Mesenchymal stem cell (in vitro differentiated cells and primary cell): Measurements from ENCODE around the gene SERINC3.
A peak's percentile ranks its signal among the peaks of the same experiment; 100 is the strongest.

Experiments
- DNase-seq: peaks from one replicate; pipeline ENCODE4 v3.0.0-alpha.2; 2013
- H2AFZ ChIP-seq: one replicate; pipeline ENCODE4 v1.6.1; 2013; ENCODE audit warnings: low read depth, mild to moderate bottlenecking, control low read depth, inconsistent platforms, low read length, moderate library complexity
- H2AK5ac ChIP-seq: 2 replicates; pipeline ENCODE4 v1.6.1; 2013; ENCODE audit warnings: low read length, moderate library complexity, mild to moderate bottlenecking, inconsistent platforms; ENCODE audit not compliant: severe bottlenecking
- H2BK120ac ChIP-seq: one replicate; pipeline ENCODE4 v1.6.1; 2013; ENCODE audit warnings: low read depth, mild to moderate bottlenecking, inconsistent platforms, low read length, moderate library complexity
- H2BK12ac ChIP-seq, 2 experiments: one replicate each; pipeline ENCODE4 v1.6.1; 2013; ENCODE audit warnings: inconsistent platforms in 2 of 2, low read length in 2 of 2, mild to moderate bottlenecking in 2 of 2, moderate library complexity in 2 of 2, control low read depth in 1 of 2
- H2BK15ac ChIP-seq: one replicate; pipeline ENCODE4 v1.6.1; 2013; ENCODE audit warnings: mild to moderate bottlenecking, low read depth, inconsistent platforms; ENCODE audit not compliant: poor library complexity, severe bottlenecking
- H2BK5ac ChIP-seq: 2 replicates; pipeline ENCODE4 v1.6.1; 2013; ENCODE audit warnings: low read depth, mild to moderate bottlenecking, low read length, control low read depth, inconsistent platforms; ENCODE audit not compliant: poor library complexity, severe bottlenecking
- H3K14ac ChIP-seq, 2 experiments: one replicate each; pipeline ENCODE4 v1.6.1; 2013; ENCODE audit warnings: inconsistent platforms in 2 of 2, low read length in 2 of 2, control low read depth in 1 of 2, mild to moderate bottlenecking in 1 of 2, moderate library complexity in 1 of 2
- H3K18ac ChIP-seq, 2 experiments: one replicate each; pipeline ENCODE4 v1.6.1; 2013; ENCODE audit warnings: inconsistent platforms in 2 of 2, low read length in 2 of 2, control low read depth in 1 of 2, low read depth in 1 of 2, mild to moderate bottlenecking in 1 of 2
- H3K23ac ChIP-seq, 2 experiments: one replicate each; pipeline ENCODE4 v1.6.1; 2013; ENCODE audit warnings: inconsistent platforms in 2 of 2, low read length in 2 of 2, mild to moderate bottlenecking in 2 of 2, moderate library complexity in 2 of 2, control low read depth in 1 of 2
- H3K27ac ChIP-seq: 2 replicates; pipeline ENCODE4 v1.5.1; 2013; ENCODE audit warnings: mild to moderate bottlenecking, moderate library complexity, low read length, control low read depth, inconsistent platforms; ENCODE audit not compliant: poor library complexity, severe bottlenecking
- H3K27me3 ChIP-seq, 2 experiments: 2 replicates each; pipeline versions ENCODE4 v1.6.1 to v1.7.0; 2013; ENCODE audit warnings: low read length in 2 of 2, mild to moderate bottlenecking in 2 of 2, moderate library complexity in 2 of 2, control low read depth in 1 of 2, inconsistent platforms in 1 of 2; ENCODE audit not compliant: control insufficient read depth in 1 of 2, insufficient read depth in 1 of 2
- H3K36me3 ChIP-seq, 2 experiments: 2 replicates each; pipeline versions ENCODE4 v1.6.1 to v1.7.0; 2013; ENCODE audit warnings: low read length in 2 of 2, control low read depth in 1 of 2, inconsistent platforms in 1 of 2, low read depth in 1 of 2, mild to moderate bottlenecking in 1 of 2; ENCODE audit not compliant: insufficient read depth in 2 of 2, control insufficient read depth in 1 of 2
- H3K4ac ChIP-seq, 2 experiments: one replicate each; pipeline ENCODE4 v1.6.1; 2013; ENCODE audit warnings: inconsistent platforms in 2 of 2, low read length in 2 of 2, mild to moderate bottlenecking in 2 of 2, moderate library complexity in 2 of 2, control low read depth in 1 of 2, low read depth in 1 of 2
- H3K4me1 ChIP-seq: 2 replicates; pipeline ENCODE4 v1.6.1; 2013; ENCODE audit warnings: low read depth, low read length, control low read depth; ENCODE audit not compliant: control insufficient read depth, insufficient read depth
- H3K4me2 ChIP-seq: 2 replicates; pipeline ENCODE4 v1.6.1; 2013; ENCODE audit warnings: low read length, mild to moderate bottlenecking, inconsistent platforms; ENCODE audit not compliant: poor library complexity, severe bottlenecking
- H3K4me3 ChIP-seq, 2 experiments: 2 replicates each; pipeline versions ENCODE4 v1.5.1 to v1.7.0; 2013; ENCODE audit warnings: low read length in 2 of 2, mild to moderate bottlenecking in 2 of 2, control low read depth in 1 of 2, low read depth in 1 of 2; ENCODE audit not compliant: insufficient read depth in 1 of 2
- H3K79me1 ChIP-seq: replicated peaks from 2 replicates; pipeline ENCODE4 v1.6.1; 2013; ENCODE audit warnings: mild to moderate bottlenecking, control low read depth, low read length, inconsistent platforms; ENCODE audit not compliant: poor library complexity, severe bottlenecking
- H3K9ac ChIP-seq: 2 replicates; pipeline ENCODE4 v1.7.0; 2013; ENCODE audit warnings: mild to moderate bottlenecking, low read length, moderate library complexity
- H3K9me3 ChIP-seq: 2 replicates; pipeline ENCODE4 v1.7.0; 2013; ENCODE audit warnings: mild to moderate bottlenecking, low read length; ENCODE audit not compliant: control insufficient read depth
- H4K8ac ChIP-seq: one replicate; pipeline ENCODE4 v1.6.1; 2013; ENCODE audit warnings: inconsistent platforms, mild to moderate bottlenecking, low read length, moderate library complexity
- H4K91ac ChIP-seq: one replicate; pipeline ENCODE4 v1.6.1; 2013; ENCODE audit warnings: mild to moderate bottlenecking, low read length, inconsistent platforms
- WGBS: methylation state at CpG from one replicate; pipeline ENCODE4 v1.1.7; 2013; ENCODE audit warnings: mixed read lengths; 5-methylcytosine and 5-hydroxymethylcytosine counted together

Gene SERINC3

DNA sequence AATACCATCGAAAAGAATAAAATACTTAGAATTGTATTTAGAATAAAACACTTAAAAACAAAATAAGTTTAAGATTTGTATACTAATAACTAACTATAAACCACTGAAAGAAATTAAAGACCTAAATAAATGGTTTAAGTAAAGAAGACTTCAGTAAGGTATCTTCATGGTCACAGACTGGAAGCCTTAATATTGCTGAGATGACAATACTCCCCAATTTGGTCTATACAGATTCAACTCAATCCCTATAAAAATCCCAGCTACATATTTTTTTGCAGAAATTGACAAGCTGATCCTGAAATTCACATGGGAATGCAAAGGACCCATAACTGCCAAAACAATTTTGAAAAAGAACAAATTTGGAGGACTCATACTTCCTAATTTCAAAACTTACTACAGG is 18.9 kb downstream of the SERINC3 start:
- H2BK12ac ChIP-seq = no peak overlapping the region
- no peak overlapping the region for H4K8ac ChIP-seq
- no peak overlapping the region for H2AK5ac ChIP-seq
- no peak overlapping the region for H2BK15ac ChIP-seq
- no peak overlapping the region for H3K4ac ChIP-seq
- no peak overlapping the region for H2BK120ac ChIP-seq
- no peak overlapping the region for H4K91ac ChIP-seq
- DNase-seq = no peak
- no peak overlapping the region for H3K27ac ChIP-seq
- H2BK5ac ChIP-seq = no peak overlapping the region
- peaks cover 40 to 93% of the 10 kb centered on the region in 2 experiments for H3K36me3 ChIP-seq
- H3K9me3 ChIP-seq = no peaks in the 10 kb centered on the region
- H3K18ac ChIP-seq = no peak overlapping the region
- H3K4me3 ChIP-seq = no peak overlapping the region
- H3K27me3 ChIP-seq = no peaks in the 10 kb centered on the region
- no peaks in the 10 kb centered on the region for H3K4me1 ChIP-seq
- H3K14ac ChIP-seq = no peak overlapping the region
- no CpG with 5 or more reads among the region's 1 CpG for WGBS
- no peak overlapping the region for H3K9ac ChIP-seq
- H3K4me2 ChIP-seq = no peak overlapping the region
- no peak overlapping the region for H3K23ac ChIP-seq
- peaks cover 11% of the 10 kb centered on the region for H3K79me1 ChIP-seq
- no peak overlapping the region for H2AFZ ChIP-seq

DNA sequence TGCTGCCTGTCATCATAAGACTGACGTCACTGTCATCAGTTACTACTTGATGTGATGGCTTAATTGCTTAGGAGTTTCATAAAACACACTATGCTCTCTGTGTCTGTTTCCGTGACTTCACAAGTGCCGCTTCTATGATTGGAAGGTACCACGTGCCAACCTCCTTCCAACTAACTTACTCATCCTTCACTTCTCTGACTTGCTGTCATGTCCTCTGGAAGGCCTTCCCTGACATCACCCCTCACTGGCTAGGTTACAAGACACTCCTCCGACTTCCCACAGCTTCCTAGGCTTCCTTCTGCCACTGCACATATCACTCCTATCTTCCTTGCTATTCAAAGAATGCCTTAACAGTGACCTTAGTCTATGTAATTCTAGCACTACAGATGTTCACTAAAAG is 20.4 kb downstream of the SERINC3 start:
- Histone ChIP-seq H2BK5ac (no peak overlapping the region), H2BK12ac (no peak overlapping the region), H4K91ac (no peak overlapping the region), H4K8ac (no peak overlapping the region), H3K4me3 (no peak overlapping the region), H3K79me1 (peaks cover 11% of the 10 kb centered on the region), H3K4ac (no peak overlapping the region), H3K14ac (no peak overlapping the region), H3K4me2 (no peak overlapping the region), H3K9ac (no peak overlapping the region), H3K27me3 (no peaks in the 10 kb centered on the region), H2BK15ac (no peak overlapping the region), H3K18ac (no peak overlapping the region), H2AFZ (no peak overlapping the region), H2BK120ac (no peak overlapping the region), H3K36me3 (peaks cover 36 to 85% of the 10 kb centered on the region in 2 experiments), H3K4me1 (no peaks in the 10 kb centered on the region), H3K23ac (no peak overlapping the region), H3K9me3 (no peaks in the 10 kb centered on the region), H3K27ac (no peak overlapping the region), H2AK5ac (no peak overlapping the region)
- WGBS = 92% methylated on average over 5 of the region's 5 CpGs
- peak; percentile 55 for DNase-seq

DNA sequence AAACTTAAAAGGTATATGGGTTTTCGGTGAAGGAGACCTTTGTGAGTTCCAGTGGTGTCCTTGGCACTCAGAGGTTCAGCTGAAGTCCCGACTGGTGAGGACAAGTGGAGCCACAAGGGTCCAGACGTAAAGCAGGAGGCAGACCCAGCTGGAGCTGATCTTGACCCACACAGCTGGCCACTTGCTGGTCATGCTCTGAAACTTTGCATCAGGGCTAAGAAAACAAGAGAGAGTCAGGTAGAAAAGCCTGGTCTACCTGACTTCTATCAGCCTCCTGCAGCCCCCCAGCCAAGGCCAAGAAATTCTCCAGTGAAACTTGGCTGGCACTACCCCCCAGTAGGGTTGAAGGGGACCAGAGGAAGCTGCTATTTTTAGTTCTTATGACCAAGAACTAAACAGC is 21.6 kb downstream of the SERINC3 start:
- WGBS = 94% methylated on average over 3 of the region's 3 CpGs
- Histone ChIP-seq H2BK120ac (no peak overlapping the region), H3K27me3 (no peaks in the 10 kb centered on the region), H3K23ac (no peak overlapping the region), H3K9ac (no peak overlapping the region), H3K27ac (no peak overlapping the region), H3K9me3 (no peaks in the 10 kb centered on the region), H2AK5ac (no peak overlapping the region), H3K18ac (no peak overlapping the region), H4K91ac (no peak overlapping the region), H3K79me1 (peaks cover 11% of the 10 kb centered on the region), H2AFZ (no peak overlapping the region), H3K4me2 (no peak overlapping the region), H3K4me3 (no peak overlapping the region), H2BK15ac (no peak overlapping the region), H3K4ac (no peak overlapping the region), H2BK12ac (no peak overlapping the region), H3K36me3 (peaks cover 24 to 84% of the 10 kb centered on the region in 2 experiments), H4K8ac (peak overlapping the region; percentile 39), H3K14ac (no peak overlapping the region), H3K4me1 (no peaks in the 10 kb centered on the region), H2BK5ac (no peak overlapping the region)
- DNase-seq = no peak

DNA sequence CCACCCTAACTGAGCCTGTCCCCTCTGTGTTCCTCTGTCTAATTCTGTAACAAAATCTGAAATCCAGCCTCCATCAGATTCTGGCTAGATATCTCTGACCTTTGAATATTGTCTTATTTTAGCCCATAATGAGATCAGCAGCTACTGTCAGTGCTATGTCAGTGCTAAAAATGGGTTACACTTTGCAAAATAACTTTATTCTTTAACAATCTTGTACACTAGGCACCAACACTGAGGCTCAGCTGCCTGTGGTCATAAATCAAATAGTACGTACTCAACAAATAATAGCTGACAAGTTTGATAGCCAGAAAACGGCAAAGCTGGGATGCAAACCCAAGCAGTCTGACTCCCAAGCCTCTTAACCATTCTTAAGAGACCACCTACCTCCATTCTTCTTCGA is 24.1 kb downstream of the SERINC3 start:
- 82% methylated on average over 3 of the region's 3 CpGs for WGBS

More for the DNA sequence above, 24.1 kb downstream of the SERINC3 start:
- DNase-seq = no peak
- Histone ChIP-seq H3K36me3 (peaks cover 25 to 84% of the 10 kb centered on the region in 2 experiments), H2BK5ac (no peak overlapping the region), H3K4me1 (no peaks in the 10 kb centered on the region), H4K91ac (no peak overlapping the region), H3K4me3 (no peak overlapping the region), H2BK15ac (no peak overlapping the region), H2AK5ac (no peak overlapping the region), H3K27me3 (no peaks in the 10 kb centered on the region), H3K4me2 (no peak overlapping the region), H2BK120ac (no peak overlapping the region), H3K27ac (no peak overlapping the region), H2AFZ (no peak overlapping the region), H3K18ac (no peak overlapping the region), H3K79me1 (peaks cover 11% of the 10 kb centered on the region), H4K8ac (no peak overlapping the region), H2BK12ac (no peak overlapping the region), H3K23ac (no peak overlapping the region), H3K9ac (peak overlapping the region; percentile 75), H3K4ac (no peak overlapping the region), H3K14ac (no peak overlapping the region), H3K9me3 (no peaks in the 10 kb centered on the region)
